PC-9 (cell line): Measurements from ENCODE around the gene UBE4B.

Experiments used
- EZH2 ChIP-seq: fragments of 200-600 bp; sonication (generic); IDR thresholded peaks from 2 replicates; pipeline ENCODE4 v1.8.0; 2017; ENCODE audit warnings: antibody characterized with exemption, low read depth
- TF ChIP-seq, protein P1 (sequence below): fragments of 200-600 bp; sonication (generic); conservative IDR thresholded peaks from 2 replicates; pipeline ENCODE4 v1.6.1; 2017; ENCODE audit warnings: mixed run types, antibody characterized with exemption, mild to moderate bottlenecking, moderate library complexity

DNA sequence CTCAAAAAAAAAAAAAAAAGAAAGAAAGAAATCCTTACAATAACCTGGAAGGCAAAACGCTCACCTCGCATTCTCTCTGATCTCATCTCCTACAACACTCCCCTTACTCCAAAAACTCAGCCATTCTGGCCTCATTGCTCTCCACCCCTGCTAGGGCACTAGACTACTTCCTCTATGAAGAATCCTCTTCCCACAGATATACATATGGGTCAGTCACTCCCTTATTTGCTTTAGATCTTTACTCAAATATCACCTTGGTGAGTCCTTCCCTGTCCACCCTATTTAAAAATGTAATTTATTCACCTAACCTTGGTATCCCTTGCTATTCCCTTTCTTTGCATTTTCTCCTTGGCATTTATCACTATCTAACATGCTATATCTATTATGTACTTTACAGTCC is 153.0 kb downstream of the UBE4B start:
- TF ChIP-seq, protein P1, sequence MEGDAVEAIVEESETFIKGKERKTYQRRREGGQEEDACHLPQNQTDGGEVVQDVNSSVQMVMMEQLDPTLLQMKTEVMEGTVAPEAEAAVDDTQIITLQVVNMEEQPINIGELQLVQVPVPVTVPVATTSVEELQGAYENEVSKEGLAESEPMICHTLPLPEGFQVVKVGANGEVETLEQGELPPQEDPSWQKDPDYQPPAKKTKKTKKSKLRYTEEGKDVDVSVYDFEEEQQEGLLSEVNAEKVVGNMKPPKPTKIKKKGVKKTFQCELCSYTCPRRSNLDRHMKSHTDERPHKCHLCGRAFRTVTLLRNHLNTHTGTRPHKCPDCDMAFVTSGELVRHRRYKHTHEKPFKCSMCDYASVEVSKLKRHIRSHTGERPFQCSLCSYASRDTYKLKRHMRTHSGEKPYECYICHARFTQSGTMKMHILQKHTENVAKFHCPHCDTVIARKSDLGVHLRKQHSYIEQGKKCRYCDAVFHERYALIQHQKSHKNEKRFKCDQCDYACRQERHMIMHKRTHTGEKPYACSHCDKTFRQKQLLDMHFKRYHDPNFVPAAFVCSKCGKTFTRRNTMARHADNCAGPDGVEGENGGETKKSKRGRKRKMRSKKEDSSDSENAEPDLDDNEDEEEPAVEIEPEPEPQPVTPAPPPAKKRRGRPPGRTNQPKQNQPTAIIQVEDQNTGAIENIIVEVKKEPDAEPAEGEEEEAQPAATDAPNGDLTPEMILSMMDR = no peak
- no peak for TF ChIP-seq EZH2
